GM06990 (cell line): Measurements from ENCODE around the gene PRR18.

ENCODE experiments used
- DNase-seq: peaks from one replicate; pipeline ENCODE4 v3.0.0-alpha.2; 2011; ENCODE audit not compliant: insufficient read length; ENCODE audit errors: extremely low read depth
- H3K27me3 ChIP-seq: replicated peaks from 2 replicates; pipeline ENCODE4 v1.6.0; 2011; ENCODE audit warnings: low read length; ENCODE audit not compliant: control insufficient read depth, insufficient read depth
- H3K36me3 ChIP-seq: 2 replicates; pipeline ENCODE4 v1.5.1; 2011; ENCODE audit warnings: low read length; ENCODE audit not compliant: control insufficient read depth, insufficient read depth
- H3K4me3 ChIP-seq: replicated peaks from 2 replicates; pipeline ENCODE4 v1.5.1; 2011; ENCODE audit warnings: low read depth, mild to moderate bottlenecking, control low read depth, low read length
- CTCF ChIP-seq: IDR thresholded peaks from 2 replicates; pipeline ENCODE4 v1.5.1; 2011; ENCODE audit warnings: low read length, control low read depth, mild to moderate bottlenecking, inconsistent platforms; ENCODE audit not compliant: insufficient read depth, poor library complexity, severe bottlenecking

The PRR18 gene

GRCh38 chr6:166336847-166337246 lies 28.7 kb upstream of the PRR18 start:
- DNase-seq: no peak
- H3K36me3 ChIP-seq: peaks cover 16% of the 10 kb centered on the region
- no peaks in the 10 kb centered on the region for H3K27me3 ChIP-seq
- no peak for TF ChIP-seq CTCF
- H3K4me3 ChIP-seq: no peak overlapping the region

- Histone ChIP-seq H3K4me3 (no peak overlapping the region), H3K36me3 (peaks cover 15% of the 10 kb centered on the region), H3K27me3 (no peaks in the 10 kb centered on the region)
- no peak for TF ChIP-seq CTCF
- DNase-seq: no peak
Measured at GRCh38 chr6:166335378-166336302, 27.4 kb upstream of the PRR18 start.

GRCh38 chr6:166334878-166335277 lies 26.7 kb upstream of the PRR18 start:
- H3K27me3 ChIP-seq: no peaks in the 10 kb centered on the region
- H3K36me3 ChIP-seq: peaks cover 16% of the 10 kb centered on the region
- no peak overlapping the region for H3K4me3 ChIP-seq
- TF ChIP-seq CTCF: no peak
- no peak for DNase-seq

- Histone ChIP-seq H3K27me3 (no peaks in the 10 kb centered on the region), H3K4me3 (peak overlapping the region; percentile 1), H3K36me3 (peaks cover 21% of the 10 kb centered on the region)
- DNase-seq: peak; percentile 36
- no peak for TF ChIP-seq CTCF
Measured at GRCh38 chr6:166333172-166333995, 25.2 kb upstream of the PRR18 start.

- Histone ChIP-seq H3K27me3 (no peaks in the 10 kb centered on the region), H3K4me3 (no peak overlapping the region), H3K36me3 (peaks cover 20% of the 10 kb centered on the region)
- TF ChIP-seq CTCF: no peak
- DNase-seq: no peak
Measured at GRCh38 chr6:166331503-166332415, 23.6 kb upstream of the PRR18 start.
